Stimulated activated CD8-positive, alpha-beta memory T cell treated with anti-CD3 and anti-CD28 coated beads, Interleukin-15, amount 100 ng/mL, for 24 hours (primary cell): Measurements from ENCODE around the gene PEX14.

Experiments used
- DNase-seq: peaks from one replicate; pipeline ENCODE4 v3.0.0-alpha.2; 2020; ENCODE audit warnings: low read depth

PEX14 gene

GRCh38 chr1:10549904-10550664 lies 75.3 kb downstream of the PEX14 start:
- no peak for DNase-seq

- DNase-seq: no peak
These were observed 78.4 kb downstream of the PEX14 start for GRCh38 chr1:10553118-10553517.

- no peak for DNase-seq
These were observed 81.1 kb downstream of the PEX14 start for GRCh38 chr1:10555635-10556429.

- no peak for DNase-seq
These were observed 81.8 kb downstream of the PEX14 start for GRCh38 chr1:10556430-10557005.

GRCh38 chr1:10557714-10558113 lies 83.0 kb downstream of the PEX14 start:
- DNase-seq: no peak

GRCh38 chr1:10559386-10559785 lies 84.6 kb downstream of the PEX14 start:
- no peak for DNase-seq

GRCh38 chr1:10561497-10561896 lies 86.7 kb downstream of the PEX14 start:
- no peak for DNase-seq

- no peak for DNase-seq
These were observed 87.2 kb downstream of the PEX14 start for GRCh38 chr1:10561955-10562354.

- no peak for DNase-seq
These were observed 89.3 kb downstream of the PEX14 start for GRCh38 chr1:10564063-10564462.

GRCh38 chr1:10569531-10569930 lies 94.8 kb downstream of the PEX14 start:
- no peak for DNase-seq

- no peak for DNase-seq
These were observed 100.9 kb downstream of the PEX14 start for GRCh38 chr1:10575616-10576015.

- DNase-seq: no peak
These were observed 103.3 kb downstream of the PEX14 start for GRCh38 chr1:10578070-10578469.

- DNase-seq: no peak
These were observed 108.9 kb downstream of the PEX14 start for GRCh38 chr1:10583641-10584040.

GRCh38 chr1:10585242-10585641 lies 110.5 kb downstream of the PEX14 start:
- no peak for DNase-seq

GRCh38 chr1:10586125-10586524 lies 111.4 kb downstream of the PEX14 start:
- DNase-seq: no peak

- DNase-seq: no peak
These were observed 113.9 kb downstream of the PEX14 start for GRCh38 chr1:10588640-10589039.

GRCh38 chr1:10589074-10589473 lies 114.3 kb downstream of the PEX14 start:
- DNase-seq: no peak

GRCh38 chr1:10591010-10591409 lies 116.3 kb downstream of the PEX14 start:
- DNase-seq: no peak

- no peak for DNase-seq
These were observed 117.6 kb downstream of the PEX14 start for GRCh38 chr1:10592373-10592772.

- DNase-seq: no peak
These were observed 119.0 kb downstream of the PEX14 start for GRCh38 chr1:10593750-10594149.

- DNase-seq: no peak
These were observed 120.0 kb downstream of the PEX14 start for GRCh38 chr1:10594595-10595223.

- no peak for DNase-seq
These were observed 122.0 kb downstream of the PEX14 start for GRCh38 chr1:10596780-10597179.
